Mononuclear cell (primary cell): ENCODE measurements around the gene SNX10. TPM values are rescaled to one million over a fixed set of nuclear protein-coding genes. Genes with fewer than 3 reads are reported as not detected.
"Not testable (repeated sequence)": the region's sequence is repeated elsewhere in the genome, so short reads cannot be mapped to it uniquely, and the experiment has no call there.

Source experiments
- H3K27me3 ChIP-seq: 2 replicates; pipeline ENCODE4 v1.6.0; 2011; ENCODE audit warnings: low read length, control low read depth; ENCODE audit not compliant: insufficient read depth
- H3K4me1 ChIP-seq: 2 replicates; pipeline ENCODE4 v1.5.1; 2011; ENCODE audit warnings: mild to moderate bottlenecking, low read length, control low read depth; ENCODE audit not compliant: insufficient read depth
- H3K4me3 ChIP-seq: 2 replicates; pipeline ENCODE4 v1.5.1; 2011; ENCODE audit warnings: mild to moderate bottlenecking, low read length, moderate library complexity
- H3K9me3 ChIP-seq: 2 replicates; pipeline ENCODE4 v1.5.1; 2011; ENCODE audit warnings: low read depth, mild to moderate bottlenecking, control low read depth, low read length
- total RNA-seq: library from RNA; depleted of rRNA; stranded (reverse); fragments of >200 nt; gene quantifications from one replicate; pipeline ENCODE4 v1.2.3, GENCODE V29; 2012

SNX10 gene
- total RNA-seq, 1 donor, result 70.1 TPM

DNA sequence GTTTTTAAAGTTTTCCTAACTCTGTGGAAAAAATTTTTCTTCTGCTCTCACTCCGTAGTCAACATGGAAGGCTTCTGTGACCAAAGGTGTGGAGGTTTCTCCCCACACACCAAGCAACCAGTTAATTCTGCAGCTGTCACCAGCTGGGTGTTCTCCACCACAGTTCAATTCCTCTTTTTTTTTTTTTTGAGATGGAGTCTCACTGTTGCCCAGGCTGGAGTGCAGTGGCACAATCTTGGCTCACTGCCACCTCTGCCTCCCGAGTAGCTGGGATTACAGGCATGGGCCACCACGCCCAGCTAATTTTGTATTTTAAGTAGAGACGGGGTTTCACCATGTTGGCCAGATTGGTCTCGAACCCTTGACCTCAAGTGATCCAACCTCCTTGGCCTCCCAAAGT, 3.5 kb upstream of the SNX10 start:
- H3K4me3 ChIP-seq, H3K9me3 ChIP-seq, H3K27me3 ChIP-seq: not testable (repeated sequence)
- H3K4me1 ChIP-seq, result peaks cover 31% of the 10 kb centered on the region

GRCh38 chr7:26291251-26291650, 411 bp upstream of the SNX10 start:
- Histone ChIP-seq H3K9me3 (no peaks in the 10 kb centered on the region), H3K4me1 (peaks cover 63% of the 10 kb centered on the region), H3K4me3 (peak overlapping the region; percentile 93), H3K27me3 (no peaks in the 10 kb centered on the region)

GRCh38 chr7:26292768-26293560, 1.3 kb downstream of the SNX10 start:
- Histone ChIP-seq H3K4me1 (peaks cover 68% of the 10 kb centered on the region), H3K27me3 (no peaks in the 10 kb centered on the region), H3K4me3 (peak overlapping the region; percentile 93), H3K9me3 (no peaks in the 10 kb centered on the region)

- Histone ChIP-seq H3K4me3 (peak overlapping the region; percentile 93), H3K9me3 (no peaks in the 10 kb centered on the region), H3K4me1 (peaks cover 69% of the 10 kb centered on the region), H3K27me3 (no peaks in the 10 kb centered on the region)
Measured at GRCh38 chr7:26293569-26294308, 2.1 kb downstream of the SNX10 start.

- peaks cover 70% of the 10 kb centered on the region for H3K4me1 ChIP-seq
- H3K9me3 ChIP-seq, result no peaks in the 10 kb centered on the region
- no peaks in the 10 kb centered on the region for H3K27me3 ChIP-seq
- H3K4me3 ChIP-seq, result no peak overlapping the region
Measured at GRCh38 chr7:26295015-26295414, 3.4 kb downstream of the SNX10 start.

GRCh38 chr7:26295586-26295985, 3.9 kb downstream of the SNX10 start:
- Histone ChIP-seq H3K9me3 (no peaks in the 10 kb centered on the region), H3K4me3 (no peak overlapping the region), H3K27me3 (no peaks in the 10 kb centered on the region), H3K4me1 (peaks cover 76% of the 10 kb centered on the region)

GRCh38 chr7:26298472-26299058, 6.9 kb downstream of the SNX10 start:
- Histone ChIP-seq H3K4me3 (no peak overlapping the region), H3K9me3 (no peaks in the 10 kb centered on the region), H3K27me3 (no peaks in the 10 kb centered on the region), H3K4me1 (peaks cover 75% of the 10 kb centered on the region)

GRCh38 chr7:26305090-26305868, 13.6 kb downstream of the SNX10 start:
- H3K9me3 ChIP-seq, result no peaks in the 10 kb centered on the region
- H3K4me1 ChIP-seq, result peaks cover 79% of the 10 kb centered on the region
- H3K27me3 ChIP-seq, result no peaks in the 10 kb centered on the region
- peak overlapping the region; percentile 11 for H3K4me3 ChIP-seq

- Histone ChIP-seq H3K27me3 (no peaks in the 10 kb centered on the region), H3K9me3 (no peaks in the 10 kb centered on the region), H3K4me3 (peak overlapping the region; percentile 11), H3K4me1 (peaks cover 77% of the 10 kb centered on the region)
Measured at GRCh38 chr7:26305869-26306665, 14.4 kb downstream of the SNX10 start.

GRCh38 chr7:26306790-26307189, 15.1 kb downstream of the SNX10 start:
- Histone ChIP-seq H3K4me1 (peaks cover 84% of the 10 kb centered on the region), H3K4me3 (no peak overlapping the region), H3K27me3 (no peaks in the 10 kb centered on the region), H3K9me3 (no peaks in the 10 kb centered on the region)

- no peak overlapping the region for H3K4me3 ChIP-seq
- peaks cover 85% of the 10 kb centered on the region for H3K4me1 ChIP-seq
- no peaks in the 10 kb centered on the region for H3K9me3 ChIP-seq
- no peaks in the 10 kb centered on the region for H3K27me3 ChIP-seq
Measured at GRCh38 chr7:26307226-26307625, 15.6 kb downstream of the SNX10 start.

GRCh38 chr7:26307791-26308190, 16.1 kb downstream of the SNX10 start:
- Histone ChIP-seq H3K27me3 (no peaks in the 10 kb centered on the region), H3K4me1 (peaks cover 84% of the 10 kb centered on the region), H3K4me3 (no peak overlapping the region), H3K9me3 (no peaks in the 10 kb centered on the region)

GRCh38 chr7:26308551-26308950, 16.9 kb downstream of the SNX10 start:
- H3K4me1 ChIP-seq, result peaks cover 84% of the 10 kb centered on the region
- H3K4me3 ChIP-seq, result no peak overlapping the region
- H3K9me3 ChIP-seq, result no peaks in the 10 kb centered on the region
- H3K27me3 ChIP-seq, result no peaks in the 10 kb centered on the region

- no peaks in the 10 kb centered on the region for H3K9me3 ChIP-seq
- no peaks in the 10 kb centered on the region for H3K27me3 ChIP-seq
- H3K4me3 ChIP-seq, result no peak overlapping the region
- H3K4me1 ChIP-seq, result peaks cover 84% of the 10 kb centered on the region
Measured at GRCh38 chr7:26309089-26309488, 17.4 kb downstream of the SNX10 start.
